Fibroblast of lung (primary cell): ENCODE data around the gene NEK11.

Experiments used
- CTCF ChIP-seq, 2 donors: IDR thresholded peaks in 1 of 2; conservative IDR thresholded peaks in 1 of 2; 1 replicate in 1 of 2; 2 replicates in 1 of 2; pipeline ENCODE4 v1.5.1; 2011 to 2012; ENCODE audit warnings: low read length in 2 of 2, control low read depth in 1 of 2, inconsistent platforms in 1 of 2, low read depth in 1 of 2, mild to moderate bottlenecking in 1 of 2
- EZH2 ChIP-seq: IDR thresholded peaks from 2 replicates; pipeline ENCODE4 v1.5.1; 2012; ENCODE audit warnings: low read length, control low read depth, mild to moderate bottlenecking; ENCODE audit errors: missing control alignments

DNA sequence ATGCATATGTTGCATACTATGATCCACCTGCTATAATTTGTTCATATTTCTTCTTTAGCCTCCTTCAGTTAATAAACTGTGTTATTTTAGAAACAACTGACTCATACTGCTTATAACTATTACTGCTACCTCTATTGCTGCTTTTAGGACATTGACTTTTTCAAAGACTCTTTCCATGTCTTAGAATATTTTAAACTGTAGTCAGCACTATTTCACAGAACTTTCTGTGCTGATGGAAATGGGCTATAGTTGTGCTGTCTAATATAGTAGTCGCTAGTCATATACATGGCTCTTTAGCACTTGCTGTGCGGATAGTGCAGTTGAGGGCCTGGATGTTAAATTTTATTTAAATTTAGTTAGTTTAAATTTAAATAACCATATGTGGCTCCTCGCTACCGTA, 55.6 kb downstream of the NEK11 start:
- TF ChIP-seq EZH2: no peak
- TF ChIP-seq CTCF (conservative IDR thresholded peaks at IDR 0.05 in 1 of 2, IDR thresholded peaks at IDR 0.05 in 1 of 2; ENCODE audit: low read depth in 1 of 2, low read length in 2 of 2): no peak
